T-cell (primary cell): ENCODE results near the gene CARMIL1. TPM values are rescaled to one million over a fixed set of nuclear protein-coding genes. Genes with fewer than 3 reads are reported as not detected.

Experiments used
- ATAC-seq, 4 experiments: fragments of 200-7000 bp in 3 of 4; fragments of 150-1000 bp in 1 of 4; cut with Tn5 transposase; replicated peaks in 1 of 4; 1 replicate in 3 of 4; 2 replicates in 1 of 4; pipeline ENCODE4 v1.10.0; 2021; ENCODE audit warnings: moderate library complexity in 3 of 4, mild to moderate bottlenecking in 2 of 4, moderate number of reproducible peaks in 1 of 4
- CTCF ChIA-PET, 2 donors: fragments of 300-600 bp; sonication (Branson Sonifier 250); formaldehyde crosslinking; loops; one replicate each; lab custom pipeline; 2022; ENCODE audit warnings: antibody characterized with exemption in 2 of 2; lab: Charles Lee
- POLR2A ChIA-PET, 2 donors: fragments of 300-600 bp; sonication (Branson Sonifier 250); formaldehyde crosslinking; loops; one replicate each; lab custom pipeline; 2022; ENCODE audit warnings: antibody characterized with exemption in 2 of 2; lab: Charles Lee
- DNase-seq, 35 experiments: peaks; one replicate each; pipeline versions ENCODE4 v3.0.0 to v3.0.0-alpha.2; 2013 to 2023
- H3K27ac ChIP-seq: one replicate; pipeline ENCODE4 v1.5.1; 2013; ENCODE audit warnings: low read length
- H3K27me3 ChIP-seq, 2 experiments: replicated peaks in 1 of 2; 1 replicate in 1 of 2; 2 replicates in 1 of 2; pipeline versions ENCODE4 v1.6.1 to v1.7.0; 2013; ENCODE audit warnings: low read length in 1 of 2, mixed read lengths in 1 of 2; ENCODE audit not compliant: control insufficient read depth in 2 of 2, insufficient read depth in 2 of 2; ENCODE audit errors: extremely low read depth in 1 of 2
- H3K36me3 ChIP-seq, 2 donors: 1 replicate in 1 of 2; 2 replicates in 1 of 2; pipeline versions ENCODE4 v1.6.1 to v1.7.0; 2013; ENCODE audit warnings: low read length in 1 of 2; ENCODE audit not compliant: control insufficient read depth in 2 of 2, insufficient read depth in 1 of 2; ENCODE audit errors: extremely low read depth in 1 of 2
- H3K4me1 ChIP-seq, 2 experiments: 1 replicate in 1 of 2; 2 replicates in 1 of 2; pipeline versions ENCODE4 v1.6.1 to v1.7.0; 2013; ENCODE audit warnings: low read length in 2 of 2, mixed read lengths in 1 of 2; ENCODE audit not compliant: insufficient read depth in 2 of 2, control insufficient read depth in 1 of 2; ENCODE audit errors: extremely low read depth in 1 of 2
- H3K4me3 ChIP-seq, 2 donors: 1 replicate in 1 of 2; 2 replicates in 1 of 2; pipeline versions ENCODE4 v1.5.1 to v1.7.0; 2013; ENCODE audit warnings: mild to moderate bottlenecking in 2 of 2, low read length in 1 of 2, moderate library complexity in 1 of 2; ENCODE audit not compliant: control insufficient read depth in 1 of 2; ENCODE audit errors: extremely low read depth in 1 of 2
- H3K9me3 ChIP-seq: 2 replicates; pipeline ENCODE4 v1.7.0; 2013
- H3K27ac Mint-ChIP-seq, 2 donors: one replicate each; pipeline ENCODE4 v1.8.0; 2020 to 2021; ENCODE audit warnings: mild to moderate bottlenecking in 2 of 2, mixed read lengths in 2 of 2
- H3K27me3 Mint-ChIP-seq, 2 donors: one replicate each; pipeline ENCODE4 v1.8.0; 2021 to 2022; ENCODE audit warnings: mixed read lengths in 2 of 2
- H3K36me3 Mint-ChIP-seq: one replicate; pipeline ENCODE4 v1.8.0; 2021; ENCODE audit warnings: mixed read lengths
- H3K4me1 Mint-ChIP-seq, 3 donors: one replicate each; pipeline ENCODE4 v1.8.0; 2020 to 2022; ENCODE audit warnings: mixed read lengths in 3 of 3, mild to moderate bottlenecking in 1 of 3
- H3K4me3 Mint-ChIP-seq, 3 donors: one replicate each; pipeline ENCODE4 v1.8.0; 2020 to 2022; ENCODE audit warnings: mild to moderate bottlenecking in 3 of 3, mixed read lengths in 3 of 3, moderate library complexity in 3 of 3
- H3K9me3 Mint-ChIP-seq, 3 donors: one replicate each; pipeline ENCODE4 v1.8.0; 2020 to 2022; ENCODE audit warnings: mixed read lengths in 3 of 3
- WGBS: methylation state at CpG from one replicate; pipeline ENCODE4 v1.1.5; 2013; ENCODE audit warnings: missing lambda C conversion rate; ENCODE audit not compliant: insufficient coverage; 5-methylcytosine and 5-hydroxymethylcytosine counted together
- total RNA-seq, 35 experiments: library from RNA in 6 of 35; stranded (reverse) in 6 of 35; fragments of 120-200 nt in 1 of 35; gene quantifications; one replicate each; pipeline versions ENCODE4 v1.2.1 to v1.2.4 and lab custom pipeline; 2013 to 2026

The CARMIL1 gene
- total RNA-seq, 5 donors from 2014 or later (not counting 1 experiment from before 2014, with no cell fraction given) = 4.0 to 11.6 (median 6.1) TPM

DNA sequence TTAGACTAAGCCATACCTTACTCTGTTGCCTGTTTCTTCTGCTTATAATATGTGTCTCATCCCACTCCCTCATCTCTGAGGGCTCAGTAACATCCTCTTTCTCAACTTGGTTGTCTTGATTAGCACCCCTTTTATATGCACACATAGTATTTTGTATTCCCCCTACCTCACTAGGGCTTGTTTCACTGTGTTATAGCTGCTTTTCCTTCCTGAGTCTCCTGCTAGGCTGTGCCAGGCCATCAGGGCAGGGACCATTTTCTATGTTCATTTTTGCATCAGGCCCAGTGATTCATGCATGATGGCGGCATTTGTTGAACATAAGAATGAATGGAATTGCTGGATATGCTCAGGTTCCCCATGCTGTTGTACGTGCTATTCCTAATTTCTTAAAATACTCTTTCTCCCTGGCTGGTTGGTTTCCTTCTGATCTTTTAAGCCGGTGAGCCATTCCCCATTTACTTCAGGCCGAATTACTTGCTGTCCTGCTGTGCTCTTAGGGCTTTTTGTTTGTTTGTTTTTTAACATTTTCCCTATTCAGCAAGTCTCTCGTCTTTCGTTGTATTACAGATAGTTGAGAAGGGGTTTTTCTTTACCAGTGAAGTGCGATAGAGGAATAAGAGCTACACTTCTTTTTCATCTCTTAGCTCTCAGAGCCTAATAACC, 183.2 kb downstream of the CARMIL1 start:
- no peaks in the 10 kb centered on the region for H3K4me1 Mint-ChIP-seq
- Histone ChIP-seq H3K4me1 (no peaks in the 10 kb centered on the region), H3K36me3 (no peaks in the 10 kb centered on the region), H3K9me3 (no peaks in the 10 kb centered on the region), H3K27ac (no peak overlapping the region), H3K4me3 (no peak overlapping the region), H3K27me3 (no peaks in the 10 kb centered on the region)
- ATAC-seq (no peak), DNase-seq (no peak)
- ChIA-PET CTCF (interaction anchor here in 1 of 2 donors (0.9 kb wide), 1 partner anchor 27 kb away, joined by 3 read pairs; no protein-coding TSS in a partner anchor), POLR2A (no interaction called here)
- H3K27me3 Mint-ChIP-seq = no peaks in the 10 kb centered on the region
- WGBS = no CpG with 5 or more reads among the region's 7 CpGs
- H3K36me3 Mint-ChIP-seq = peaks cover 18% of the 10 kb centered on the region
- H3K4me3 Mint-ChIP-seq = no peak overlapping the region
- no peak overlapping the region for H3K27ac Mint-ChIP-seq
- H3K9me3 Mint-ChIP-seq = no peaks in the 10 kb centered on the region

DNA sequence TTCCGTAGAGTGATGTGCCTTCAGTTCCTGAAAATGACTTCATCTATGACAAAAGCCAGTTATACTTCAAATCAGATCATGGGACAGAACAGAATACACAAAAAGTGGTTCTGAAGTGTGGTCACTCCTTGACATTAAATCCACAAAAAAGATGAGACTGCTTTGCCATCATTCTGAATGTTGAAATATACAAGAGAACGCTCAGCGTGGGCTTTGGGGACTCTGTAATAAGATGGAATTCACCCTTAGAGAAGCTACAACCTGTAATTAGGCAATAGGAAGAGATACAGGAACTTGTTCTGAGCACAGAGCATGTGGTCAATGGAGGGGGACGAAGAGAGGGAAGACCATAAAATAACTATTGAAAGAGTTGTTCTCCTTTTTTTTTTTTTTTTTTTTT, 184.3 kb downstream of the CARMIL1 start:
- Mint-ChIP-seq H3K27ac (no peak overlapping the region), H3K36me3 (peaks cover 22% of the 10 kb centered on the region), H3K4me3 (no peak overlapping the region), H3K9me3 (no peaks in the 10 kb centered on the region), H3K4me1 (no peaks in the 10 kb centered on the region), H3K27me3 (no peaks in the 10 kb centered on the region)
- no peaks in the 10 kb centered on the region for H3K9me3 ChIP-seq
- POLR2A ChIA-PET = no interaction called here
- CTCF ChIA-PET = no interaction called here
- ATAC-seq = no peak
- no peaks in the 10 kb centered on the region for H3K4me1 ChIP-seq
- no peak overlapping the region for H3K27ac ChIP-seq
- no peaks in the 10 kb centered on the region for H3K27me3 ChIP-seq
- H3K4me3 ChIP-seq = no peak overlapping the region
- 100% methylated on average over 1 of the region's 4 CpGs for WGBS
- DNase-seq = no peak
- no peaks in the 10 kb centered on the region for H3K36me3 ChIP-seq

DNA sequence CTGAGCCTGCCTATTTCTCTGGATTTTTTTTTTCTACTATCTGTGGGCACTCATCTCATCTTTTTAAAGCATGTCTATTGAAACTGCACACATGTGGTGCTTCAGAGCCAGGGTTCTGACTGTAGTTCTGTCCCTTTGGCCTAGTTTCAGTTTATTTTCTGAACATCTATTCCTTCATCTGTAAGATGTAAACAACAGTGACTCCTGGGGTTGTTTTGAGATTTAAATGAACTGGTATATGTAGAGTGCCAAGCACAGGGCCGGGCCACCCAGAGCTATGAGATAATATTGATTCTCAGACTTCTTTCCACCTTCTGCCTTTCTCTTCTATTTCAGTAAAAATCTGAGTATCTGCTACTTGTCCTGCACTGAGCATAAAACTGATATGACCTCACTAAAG, 185.1 kb downstream of the CARMIL1 start:
- Mint-ChIP-seq H3K27me3 (no peaks in the 10 kb centered on the region), H3K4me1 (no peaks in the 10 kb centered on the region), H3K9me3 (no peaks in the 10 kb centered on the region), H3K36me3 (peaks cover 22% of the 10 kb centered on the region), H3K27ac (no peak overlapping the region), H3K4me3 (no peak overlapping the region)
- POLR2A ChIA-PET = no interaction called here
- Histone ChIP-seq H3K36me3 (no peaks in the 10 kb centered on the region), H3K27me3 (no peaks in the 10 kb centered on the region), H3K27ac (no peak overlapping the region), H3K4me3 (no peak overlapping the region), H3K9me3 (no peaks in the 10 kb centered on the region), H3K4me1 (no peaks in the 10 kb centered on the region)
- no CpG with 5 or more reads among the region's 1 CpG for WGBS
- DNase-seq (no peak), ATAC-seq (no peak)
- CTCF ChIA-PET = no interaction called here

DNA sequence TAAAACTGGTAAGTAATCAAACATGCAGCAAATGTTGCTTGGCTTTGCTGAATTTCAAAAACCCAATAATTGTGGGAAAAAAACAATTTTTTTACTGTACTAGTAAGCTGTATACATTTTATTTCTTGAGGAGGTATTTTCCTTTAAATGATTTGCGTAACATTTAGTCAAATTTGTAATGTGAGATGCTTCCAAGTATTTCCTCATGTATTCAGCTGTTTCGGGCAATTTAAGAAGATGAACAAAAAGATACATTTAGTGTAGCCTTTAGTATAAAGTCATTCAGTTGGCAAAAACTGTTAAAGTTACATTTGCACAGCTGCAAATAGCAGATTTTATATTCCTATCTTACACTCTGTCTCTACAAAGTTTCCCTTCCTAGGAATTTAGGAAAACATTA, 186.8 kb downstream of the CARMIL1 start:
- WGBS = no CpG with 5 or more reads among the region's 2 CpGs
- CTCF ChIA-PET = no interaction called here

DNA sequence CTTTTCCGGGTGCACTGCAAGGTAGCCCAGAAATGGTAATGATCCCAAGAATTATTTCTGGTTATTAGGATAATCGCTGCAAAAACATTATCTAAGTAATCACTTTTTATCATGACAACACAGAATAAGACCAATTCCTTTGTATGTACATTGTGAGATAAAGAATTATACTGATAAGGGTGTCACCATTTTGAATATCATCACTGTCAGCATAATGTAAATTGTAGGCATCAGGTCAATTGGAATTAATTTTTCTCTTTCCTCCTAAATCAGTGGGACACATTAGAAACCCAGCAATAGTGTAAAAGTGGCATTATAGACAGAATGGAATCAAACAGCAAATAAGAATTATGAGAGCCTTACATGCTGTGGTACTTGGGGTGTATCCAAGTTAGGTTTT, 189.7 kb downstream of the CARMIL1 start:
- Histone ChIP-seq H3K27me3 (no peaks in the 10 kb centered on the region), H3K36me3 (no peaks in the 10 kb centered on the region), H3K4me3 (no peak overlapping the region), H3K9me3 (no peaks in the 10 kb centered on the region), H3K27ac (no peak overlapping the region), H3K4me1 (no peaks in the 10 kb centered on the region)
- no peaks in the 10 kb centered on the region for H3K4me1 Mint-ChIP-seq
- ChIA-PET POLR2A (no interaction called here), CTCF (no interaction called here)
- no peak overlapping the region for H3K27ac Mint-ChIP-seq
- DNase-seq (no peak), ATAC-seq (no peak)
- no peak overlapping the region for H3K4me3 Mint-ChIP-seq
- WGBS = no CpG with 5 or more reads among the region's 2 CpGs
- H3K9me3 Mint-ChIP-seq = no peaks in the 10 kb centered on the region
- no peaks in the 10 kb centered on the region for H3K27me3 Mint-ChIP-seq
- H3K36me3 Mint-ChIP-seq = peaks cover 26% of the 10 kb centered on the region

More for the DNA sequence above, 186.8 kb downstream of the CARMIL1 start:
- POLR2A ChIA-PET = no interaction called here
- no peak overlapping the region for H3K4me3 Mint-ChIP-seq
- H3K27me3 Mint-ChIP-seq = no peaks in the 10 kb centered on the region
- H3K36me3 Mint-ChIP-seq = peaks cover 17% of the 10 kb centered on the region
- Histone ChIP-seq H3K4me1 (no peaks in the 10 kb centered on the region), H3K27me3 (no peaks in the 10 kb centered on the region), H3K36me3 (no peaks in the 10 kb centered on the region), H3K4me3 (no peak overlapping the region), H3K27ac (no peak overlapping the region), H3K9me3 (no peaks in the 10 kb centered on the region)
- H3K4me1 Mint-ChIP-seq = no peaks in the 10 kb centered on the region
- ATAC-seq = no peak
- no peak overlapping the region for H3K27ac Mint-ChIP-seq
- H3K9me3 Mint-ChIP-seq = no peaks in the 10 kb centered on the region
- no peak for DNase-seq

DNA sequence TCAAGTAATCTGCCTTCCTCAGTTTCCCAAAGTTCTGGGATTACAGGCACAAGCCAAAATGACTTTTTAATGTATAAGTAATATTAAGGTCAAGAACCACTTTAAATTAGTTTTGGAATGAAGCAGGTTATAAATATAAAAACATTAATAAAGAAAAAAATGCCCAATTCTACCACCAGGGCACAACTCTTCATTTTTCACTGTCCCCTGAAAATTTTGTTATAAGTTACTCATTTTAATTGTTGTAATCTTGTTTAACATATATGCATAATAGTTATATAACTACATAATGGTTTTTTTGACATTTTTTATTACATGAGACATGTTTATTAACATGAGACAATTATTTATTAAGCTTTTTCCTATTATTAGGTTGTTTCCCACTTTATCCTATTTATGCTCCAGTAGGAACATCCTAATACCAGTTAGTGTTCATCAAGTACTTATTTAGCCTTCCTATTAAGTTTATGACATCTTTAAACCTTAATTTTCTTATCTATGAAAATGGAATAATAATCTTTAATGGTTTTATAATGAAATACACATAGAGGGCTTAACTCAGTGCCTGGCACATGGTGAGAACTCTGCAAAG, 190.7 kb downstream of the CARMIL1 start:
- DNase-seq (no peak), ATAC-seq (no peak)
- CTCF ChIA-PET = interaction anchor here in 1 of 2 donors (1.0 to 1.1 kb wide), 3 partner anchors 65 to 204 kb away, joined by 3 to 6 read pairs (median 4); no protein-coding TSS in a partner anchor
- Histone ChIP-seq H3K36me3 (no peaks in the 10 kb centered on the region), H3K4me3 (no peak overlapping the region), H3K9me3 (no peaks in the 10 kb centered on the region), H3K27me3 (no peaks in the 10 kb centered on the region), H3K27ac (no peak overlapping the region), H3K4me1 (no peaks in the 10 kb centered on the region)
- no peaks in the 10 kb centered on the region for H3K4me1 Mint-ChIP-seq
- POLR2A ChIA-PET = no interaction called here
- H3K9me3 Mint-ChIP-seq = no peaks in the 10 kb centered on the region
- H3K4me3 Mint-ChIP-seq = no peak overlapping the region
- peaks cover 31% of the 10 kb centered on the region for H3K36me3 Mint-ChIP-seq
- no peaks in the 10 kb centered on the region for H3K27me3 Mint-ChIP-seq
- H3K27ac Mint-ChIP-seq = no peak overlapping the region
